Spleen (tissue), 7 donors: Measurements from ENCODE around the gene MAL.

Experiments
- POLR2A ChIP-seq, 3 donors: fragments of 450-650 bp; IDR thresholded peaks; one replicate each; pipeline ENCODE4 v1.5.1; 2017; ENCODE audit warnings: antibody characterized with exemption in 3 of 3, mild to moderate bottlenecking in 1 of 3
- POLR2AphosphoS5 ChIP-seq, 3 donors: sonication (generic); formaldehyde crosslinking; IDR thresholded peaks; one replicate each; pipeline ENCODE4 v1.5.1; 2017; ENCODE audit warnings: antibody characterized with exemption in 3 of 3
- TF ChIP-seq, protein P1 (sequence below), 11 experiments: fragments of 200-600 bp in 7 of 11; fragments of 450-650 bp in 4 of 11; sonication (generic) in 4 of 11; IDR thresholded peaks in 8 of 11; conservative IDR thresholded peaks in 3 of 11; 1 replicate in 7 of 11; 2 replicates in 4 of 11; pipeline versions ENCODE4 v1.4.0 to v1.8.0; 2016 to 2021; ENCODE audit warnings: antibody characterized with exemption in 11 of 11, inconsistent platforms in 4 of 11, mild to moderate bottlenecking in 1 of 11
- donor health status: DM: no; HTN: no; CAD: no; lungs with moderate emphysema.
- donor health status: DM: no; HTN: no; CAD: no.
- donor health status: DM: no; HTN: no; CAD: no.

DNA sequence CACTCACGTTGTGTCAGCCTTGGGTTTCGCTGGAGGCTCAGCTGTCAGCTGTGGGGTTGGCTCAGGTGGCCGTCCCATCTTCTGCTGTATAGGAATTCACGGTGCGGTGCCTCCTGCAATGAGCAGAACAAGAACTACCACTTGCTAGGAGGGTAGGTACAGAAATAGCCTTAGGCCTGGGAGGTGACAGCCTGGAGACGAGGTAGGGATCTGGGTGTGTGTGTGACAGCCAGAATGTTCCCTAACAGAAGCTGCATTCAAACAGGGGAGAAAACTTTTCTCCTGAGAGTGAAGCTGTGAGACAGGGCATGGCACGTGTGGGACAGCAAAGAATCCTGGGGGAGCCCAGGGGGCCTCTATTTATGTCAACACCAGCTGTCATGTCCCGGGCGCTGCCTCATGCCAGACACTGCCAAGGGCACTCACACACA lies 8.4 kb upstream of the MAL start:
- TF ChIP-seq POLR2A (IDR thresholded peaks at IDR 0.05), result no peak
- TF ChIP-seq, protein P1, sequence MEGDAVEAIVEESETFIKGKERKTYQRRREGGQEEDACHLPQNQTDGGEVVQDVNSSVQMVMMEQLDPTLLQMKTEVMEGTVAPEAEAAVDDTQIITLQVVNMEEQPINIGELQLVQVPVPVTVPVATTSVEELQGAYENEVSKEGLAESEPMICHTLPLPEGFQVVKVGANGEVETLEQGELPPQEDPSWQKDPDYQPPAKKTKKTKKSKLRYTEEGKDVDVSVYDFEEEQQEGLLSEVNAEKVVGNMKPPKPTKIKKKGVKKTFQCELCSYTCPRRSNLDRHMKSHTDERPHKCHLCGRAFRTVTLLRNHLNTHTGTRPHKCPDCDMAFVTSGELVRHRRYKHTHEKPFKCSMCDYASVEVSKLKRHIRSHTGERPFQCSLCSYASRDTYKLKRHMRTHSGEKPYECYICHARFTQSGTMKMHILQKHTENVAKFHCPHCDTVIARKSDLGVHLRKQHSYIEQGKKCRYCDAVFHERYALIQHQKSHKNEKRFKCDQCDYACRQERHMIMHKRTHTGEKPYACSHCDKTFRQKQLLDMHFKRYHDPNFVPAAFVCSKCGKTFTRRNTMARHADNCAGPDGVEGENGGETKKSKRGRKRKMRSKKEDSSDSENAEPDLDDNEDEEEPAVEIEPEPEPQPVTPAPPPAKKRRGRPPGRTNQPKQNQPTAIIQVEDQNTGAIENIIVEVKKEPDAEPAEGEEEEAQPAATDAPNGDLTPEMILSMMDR (IDR thresholded peaks at IDR 0.05 in 8 of 11, conservative IDR thresholded peaks at IDR 0.05 in 3 of 11), result no peak
- no peak for TF ChIP-seq POLR2AphosphoS5 (IDR thresholded peaks at IDR 0.05)
